HL-60 (cell line): ENCODE data around the gene RNASE1.

ENCODE experiments used
- CTCF ChIP-seq: IDR thresholded peaks from one replicate; pipeline ENCODE4 v1.5.1; 2011; ENCODE audit warnings: low read length, control low read depth, inconsistent platforms; ENCODE audit not compliant: insufficient read depth
- GABPA ChIP-seq: IDR thresholded peaks from 2 replicates; pipeline ENCODE4 v1.6.1; 2012; ENCODE audit warnings: low read depth
- POLR2AphosphoS5 ChIP-seq: IDR thresholded peaks from 2 replicates; pipeline ENCODE4 v1.6.1; 2012; ENCODE audit warnings: low read depth
- REST ChIP-seq: IDR thresholded peaks from 2 replicates; pipeline ENCODE4 v1.6.1; 2012; ENCODE audit warnings: low read depth; ENCODE audit not compliant: insufficient replicate concordance
- SPI1 ChIP-seq: IDR thresholded peaks from 2 replicates; pipeline ENCODE4 v1.6.1; 2012; ENCODE audit warnings: low read depth, mild to moderate bottlenecking, borderline replicate concordance

- TF ChIP-seq CTCF (no peak), POLR2AphosphoS5 (no peak), GABPA (no peak), REST (no peak), SPI1 (no peak)
Measured at GRCh38 chr14:20774258-20774824, 28.3 kb downstream of the RNASE1 start.
